Adrenal gland (tissue), 12 donors: Measurements from ENCODE around the gene MFSD2A. TPM values are rescaled to one million over a fixed set of nuclear protein-coding genes. Genes with fewer than 3 reads are reported as not detected.

Experiments used
- DNase-seq, 7 donors: peaks; one replicate each; pipeline ENCODE4 v3.0.0-alpha.2; 2019 to 2020
- H3K27ac ChIP-seq, 5 donors: fragments of 200-600 bp; sonication (generic) in 4 of 5; 1 replicate in 3 of 5; 2 replicates in 2 of 5; pipeline versions ENCODE4 v1.5.1 to v1.8.0; 2016 to 2020; ENCODE audit warnings: mild to moderate bottlenecking in 1 of 5
- H3K27me3 ChIP-seq: fragments of 200-600 bp; 2 replicates; pipeline ENCODE4 v1.8.0; 2021
- H3K36me3 ChIP-seq, 2 donors: fragments of 200-600 bp; replicated peaks in 1 of 2; 1 replicate in 1 of 2; 2 replicates in 1 of 2; pipeline versions ENCODE4 v1.5.1 to v1.8.0; 2018 to 2022
- H3K4me1 ChIP-seq, 2 donors: fragments of 200-600 bp; replicated peaks in 1 of 2; 1 replicate in 1 of 2; 2 replicates in 1 of 2; pipeline versions ENCODE4 v1.5.1 to v1.8.0; 2018 to 2021
- H3K4me3 ChIP-seq, 4 donors: fragments of 200-600 bp; sonication (generic) in 3 of 4; one replicate each; pipeline ENCODE4 v1.5.1; 2016 to 2018
- H3K9me3 ChIP-seq, 3 donors: fragments of 200-600 bp; sonication (generic) in 1 of 3; replicated peaks in 1 of 3; 1 replicate in 2 of 3; 2 replicates in 1 of 3; pipeline versions ENCODE4 v1.5.1 to v1.8.0; 2016 to 2021
- CTCF ChIP-seq, 6 experiments: fragments of 450-650 bp in 4 of 6; fragments of 200-600 bp in 2 of 6; sonication (generic) in 1 of 6; IDR thresholded peaks; 1 replicate in 5 of 6; 2 replicates in 1 of 6; pipeline versions ENCODE4 v1.5.1 to v1.8.0; 2016 to 2021; ENCODE audit warnings: antibody characterized with exemption in 6 of 6, mild to moderate bottlenecking in 2 of 6, moderate library complexity in 1 of 6
- POLR2A ChIP-seq, 2 donors: fragments of 450-650 bp; IDR thresholded peaks; one replicate each; pipeline ENCODE4 v1.6.1; 2017; ENCODE audit warnings: antibody characterized with exemption in 2 of 2, mild to moderate bottlenecking in 2 of 2, moderate library complexity in 1 of 2
- WGBS, 4 donors: extraction: QIAGEN DNeasy Blood & Tissue Kit in 2 of 4; methylation state at CpG; one replicate each; pipeline versions ENCODE4 v1.1.5 to v1.1.7; 2013 to 2017; 5-methylcytosine and 5-hydroxymethylcytosine counted together
- intact Hi-C, 2 donors: fragments of 100-400 bp; cut with DNase I; formaldehyde crosslinking; loops; one replicate each; pipeline versions ENCODE4 v1.14.1 to v1.15.0; 2022 to 2023
- polyA plus RNA-seq, 3 donors: library from polyadenylated mRNA; stranded (reverse); fragments of 200-250 nt in 2 of 3; fragments of 350-450 nt in 1 of 3; fragmentation: Illumina TruSeq in 1 of 3; extraction: RNeasy Lipid Tissue Mini Kit (QIAGEN cat#74804) in 1 of 3; gene quantifications; one replicate each; pipeline ENCODE4 v1.2.3, GENCODE V29; 2013 to 2014
- total RNA-seq, 9 donors: library from RNA; depleted of rRNA in 4 of 9; stranded (reverse); fragments of >200 nt in 4 of 9; fragments of 120-200 nt in 1 of 9; fragmentation: NEBNext Ultra II Directional in 1 of 9; extraction: Animal tissue kit (Norgen Biotek cat#: 25700) in 1 of 9; gene quantifications; one replicate each; pipeline versions ENCODE4 v1.1.0 to v1.2.4, GENCODE V29; 2013 to 2023
- donor health status: healthy with polysubstance abuse.
- donor health status: Bipolar disorder and iron deficiency.
- donor health status: DM: yes; HTN: yes; CAD: no.
- donor health status: DM: no; HTN: no; CAD: no.
- donor health status: DM: no; HTN: no; CAD: no.
- donor health status: DM: yes; HTN: yes; CAD: no.

The MFSD2A gene
- total and polyA plus RNA-seq, 12 donors: 0.17 to 3.2 (median 1.3) TPM

GRCh38 chr1:39922251-39922688, 32.7 kb upstream of the MFSD2A start:
- 35 to 40% (median 37%) methylated on average over 7 to 25 of the region's 25 CpGs for WGBS, 4 donors
- H3K36me3 ChIP-seq: no peaks in the 10 kb centered on the region
- H3K27me3 ChIP-seq: peaks cover 4% of the 10 kb centered on the region
- intact Hi-C loops: loop anchor here in 1 of 2 donors (5.0 kb wide), 1 partner anchor 50 kb away; no protein-coding TSS in a partner anchor
- H3K4me3 ChIP-seq: no peak overlapping the region
- no peak overlapping the region for H3K27ac ChIP-seq
- DNase-seq: no peak
- no peaks in the 10 kb centered on the region for H3K4me1 ChIP-seq
- H3K9me3 ChIP-seq: no peaks in the 10 kb centered on the region
- no peak for TF ChIP-seq POLR2A (IDR thresholded peaks at IDR 0.05)
- TF ChIP-seq CTCF (IDR thresholded peaks at IDR 0.05): no peak

- H3K9me3 ChIP-seq: no peaks in the 10 kb centered on the region
- H3K36me3 ChIP-seq: no peaks in the 10 kb centered on the region
- no peak for DNase-seq
- H3K27ac ChIP-seq: no peak overlapping the region
- H3K4me3 ChIP-seq: no peak overlapping the region
- WGBS, 4 donors: 78 to 91% (median 85%) methylated on average over 1 to 2 of the region's 2 CpGs
- intact Hi-C loops: no loop called here
- H3K27me3 ChIP-seq: peaks cover 4% of the 10 kb centered on the region
- TF ChIP-seq CTCF (IDR thresholded peaks at IDR 0.05) (no peak), POLR2A (IDR thresholded peaks at IDR 0.05) (no peak)
- no peaks in the 10 kb centered on the region for H3K4me1 ChIP-seq
Observed at GRCh38 chr1:39925721-39926342, 29.1 kb upstream of the MFSD2A start.

GRCh38 chr1:39926343-39926793, 28.6 kb upstream of the MFSD2A start:
- H3K27me3 ChIP-seq: peaks cover 4% of the 10 kb centered on the region
- H3K4me1 ChIP-seq: no peaks in the 10 kb centered on the region
- no peaks in the 10 kb centered on the region for H3K9me3 ChIP-seq
- TF ChIP-seq POLR2A (IDR thresholded peaks at IDR 0.05) (no peak), CTCF (IDR thresholded peaks at IDR 0.05) (no peak)
- no peaks in the 10 kb centered on the region for H3K36me3 ChIP-seq
- 69 to 80% (median 77%) methylated on average over 4 to 6 of the region's 6 CpGs for WGBS, 4 donors
- no peak overlapping the region for H3K4me3 ChIP-seq
- no peak for DNase-seq
- intact Hi-C loops: no loop called here
- H3K27ac ChIP-seq: no peak overlapping the region

GRCh38 chr1:39926820-39927219, 28.1 kb upstream of the MFSD2A start:
- intact Hi-C loops: no loop called here
- 64 to 76% (median 71%) methylated on average over 6 of the region's 6 CpGs for WGBS, 4 donors
- no peak for TF ChIP-seq CTCF (IDR thresholded peaks at IDR 0.05)
- no peak for TF ChIP-seq POLR2A (IDR thresholded peaks at IDR 0.05)

More at GRCh38 chr1:39926820-39927219, 28.1 kb upstream of the MFSD2A start:
- H3K9me3 ChIP-seq: no peaks in the 10 kb centered on the region
- H3K4me3 ChIP-seq: no peak overlapping the region
- no peak overlapping the region for H3K27ac ChIP-seq
- no peaks in the 10 kb centered on the region for H3K36me3 ChIP-seq
- no peak for DNase-seq
- peaks cover 4% of the 10 kb centered on the region for H3K27me3 ChIP-seq
- no peaks in the 10 kb centered on the region for H3K4me1 ChIP-seq
